Tibial nerve (tissue), 3 donors: ENCODE data around the gene IMPA2.

Source experiments
- CTCF ChIP-seq, 5 experiments: fragments of 200-600 bp in 3 of 5; fragments of 450-650 bp in 2 of 5; sonication (generic) in 3 of 5; IDR thresholded peaks; one replicate each; pipeline ENCODE4 v1.5.1; 2016 to 2019; ENCODE audit warnings: antibody characterized with exemption in 5 of 5, mild to moderate bottlenecking in 3 of 5, moderate library complexity in 2 of 5
- POLR2A ChIP-seq, 2 donors: fragments of 450-650 bp; IDR thresholded peaks; one replicate each; pipeline ENCODE4 v1.6.1; 2017; ENCODE audit warnings: antibody characterized with exemption in 2 of 2, mild to moderate bottlenecking in 2 of 2, moderate library complexity in 2 of 2

- TF ChIP-seq POLR2A (IDR thresholded peaks at IDR 0.05) (no peak), CTCF (IDR thresholded peaks at IDR 0.05) (no peak)
Measured at GRCh38 chr18:12048827-12049175, 67.5 kb downstream of the IMPA2 start.
